HCT116 (cell line): ENCODE measurements around the gene GPC5. TPM values are rescaled to one million over a fixed set of nuclear protein-coding genes. Genes with fewer than 3 reads are reported as not detected.

Experiments used
- ATAC-seq: fragments of 200-7000 bp; cut with Tn5 transposase; 2 replicates; pipeline ENCODE4 v1.9.1; 2020; ENCODE audit warnings: mild to moderate bottlenecking, moderate library complexity
- BruUV-seq: library from RNA; stranded (reverse); fragments of 400-500 nt; replicated peaks from 2 replicates; lab custom pipeline; 2021; lab: Mats Ljungman, UMichigan
- CTCF ChIA-PET: fragments of 300-600 bp; sonication (Branson Sonifier 250); formaldehyde crosslinking; loops from one replicate; lab custom pipeline; 2021; ENCODE audit warnings: antibody characterized with exemption; lab: Charles Lee
- POLR2A ChIA-PET: fragments of 300-600, 350-600 bp; sonication (Branson Sonifier 250); formaldehyde crosslinking; loops from one replicate; lab custom pipeline; 2021; ENCODE audit warnings: antibody characterized with exemption; lab: Charles Lee
- RAD21 ChIA-PET, 2 experiments: fragments of 300-600 bp; sonication (Branson Sonifier 250); formaldehyde crosslinking; loops; one replicate each; lab custom pipeline; 2023; ENCODE audit warnings: low total read pairs in 2 of 2; ENCODE audit not compliant: uncharacterized antibody in 2 of 2, unreplicated experiment in 2 of 2, low non-redundant PET in 1 of 2; lab: Charles Lee
- DNase-seq: peaks from one replicate; pipeline ENCODE4 v3.0.0-alpha.2; 2010; ENCODE audit warnings: low read depth, low spot score
- H2AFZ ChIP-seq: fragments of 200-600 bp; shearing (Covaris generic), sonication (generic); 2 replicates; pipeline ENCODE4 v1.6.1; 2017; ENCODE audit warnings: low read depth, mixed run types, mixed read lengths, antibody characterized with exemption, low read length; ENCODE audit not compliant: poor library complexity, severe bottlenecking
- H3K27ac ChIP-seq: 2 replicates; pipeline ENCODE4 v1.5.1; 2012; ENCODE audit warnings: low read depth, low read length
- H3K27me3 ChIP-seq: fragments of 200-600 bp; sonication (generic); 2 replicates; pipeline ENCODE4 v1.6.1; 2016; ENCODE audit warnings: mixed run types, low read length, mixed read lengths; ENCODE audit not compliant: insufficient read depth
- H3K36me3 ChIP-seq, 2 experiments: fragments of 200-500 bp in 1 of 2; fragments of 200-600 bp in 1 of 2; sonication (Bioruptor generic) in 1 of 2; sonication (generic) in 1 of 2; 2 replicates each; pipeline versions ENCODE4 v1.5.1 to v1.6.1; 2014 to 2016; ENCODE audit warnings: low read length in 2 of 2, inconsistent platforms in 1 of 2, mixed read lengths in 1 of 2, mixed run types in 1 of 2; ENCODE audit not compliant: insufficient read depth in 2 of 2, control insufficient read depth in 1 of 2
- H3K4me1 ChIP-seq, 2 experiments: fragments of 200-600 bp in 1 of 2; sonication (generic) in 1 of 2; 2 replicates each; pipeline versions ENCODE4 v1.5.1 to v1.6.1; 2012 to 2017; ENCODE audit warnings: low read length in 2 of 2, inconsistent platforms in 1 of 2, mild to moderate bottlenecking in 1 of 2, mixed read lengths in 1 of 2, mixed run types in 1 of 2, moderate library complexity in 1 of 2; ENCODE audit not compliant: insufficient read depth in 2 of 2, control insufficient read depth in 1 of 2
- H3K4me2 ChIP-seq: fragments of 200-600 bp; sonication (generic); 2 replicates; pipeline ENCODE4 v1.6.1; 2017; ENCODE audit warnings: mixed run types, low read length, mixed read lengths
- H3K4me3 ChIP-seq, 2 experiments: fragments of 200-600 bp in 1 of 2; sonication (generic) in 1 of 2; replicated peaks in 1 of 2; 2 replicates each; pipeline ENCODE4 v1.5.1; 2011 to 2016; ENCODE audit warnings: low read length in 2 of 2, control low read depth in 1 of 2, low read depth in 1 of 2, mild to moderate bottlenecking in 1 of 2, mixed read lengths in 1 of 2, mixed run types in 1 of 2
- H3K79me2 ChIP-seq: fragments of 200-600 bp; sonication (generic); 2 replicates; pipeline ENCODE4 v1.6.1; 2017; ENCODE audit warnings: mild to moderate bottlenecking, mixed run types, low read length, moderate library complexity, mixed read lengths; ENCODE audit not compliant: insufficient read depth
- H3K9ac ChIP-seq: fragments of 200-600 bp; sonication (generic); 2 replicates; pipeline ENCODE4 v1.6.1; 2016; ENCODE audit warnings: low read length, mixed read lengths
- H3K9me2 ChIP-seq: fragments of 200-600 bp; sonication (generic), shearing (Covaris generic); 2 replicates; pipeline ENCODE4 v1.6.1; 2017; ENCODE audit warnings: mixed run types, mild to moderate bottlenecking, moderate library complexity; ENCODE audit not compliant: insufficient read depth
- H3K9me3 ChIP-seq, 2 experiments: fragments of 200-500 bp in 1 of 2; fragments of 200-600 bp in 1 of 2; sonication (Bioruptor generic) in 1 of 2; sonication (generic) in 1 of 2; 2 replicates each; pipeline ENCODE4 v1.6.1; 2014 to 2017; ENCODE audit warnings: low read length in 2 of 2, mixed read lengths in 2 of 2, inconsistent platforms in 1 of 2, low read depth in 1 of 2, mild to moderate bottlenecking in 1 of 2, mixed run types in 1 of 2, moderate library complexity in 1 of 2; ENCODE audit not compliant: control insufficient read depth in 1 of 2, insufficient read depth in 1 of 2
- H4K20me1 ChIP-seq: fragments of 200-600 bp; sonication (generic), shearing (Covaris generic); 2 replicates; pipeline ENCODE4 v1.6.1; 2017; ENCODE audit warnings: mixed run types, mild to moderate bottlenecking, moderate library complexity; ENCODE audit not compliant: insufficient read depth
- CBX3 ChIP-seq: IDR thresholded peaks from 2 replicates; pipeline ENCODE4 v1.6.1; 2012; ENCODE audit warnings: low read depth
- CEBPB ChIP-seq: IDR thresholded peaks from 2 replicates; pipeline ENCODE4 v1.6.1; 2012; ENCODE audit warnings: low read depth
- EGR1 ChIP-seq: IDR thresholded peaks from 2 replicates; pipeline ENCODE4 v1.6.1; 2012; ENCODE audit warnings: low read depth
- ELF1 ChIP-seq: IDR thresholded peaks from 2 replicates; pipeline ENCODE4 v1.6.1; 2012; ENCODE audit warnings: low read depth, borderline replicate concordance
- POLR2AphosphoS5 ChIP-seq: IDR thresholded peaks from 2 replicates; pipeline ENCODE4 v1.6.1; 2011; ENCODE audit warnings: mild to moderate bottlenecking, low read depth, low read length, moderate library complexity
- SIN3A ChIP-seq: IDR thresholded peaks from 2 replicates; pipeline ENCODE4 v1.6.1; 2012; ENCODE audit warnings: low read depth
- TCF7L2 ChIP-seq: IDR thresholded peaks from 2 replicates; pipeline ENCODE4 v1.7.0; 2011; ENCODE audit warnings: borderline replicate concordance, inconsistent platforms; ENCODE audit not compliant: insufficient read depth, insufficient read length; ENCODE audit errors: extremely low read depth
- YY1 ChIP-seq: IDR thresholded peaks from 2 replicates; pipeline ENCODE4 v1.6.1; 2011; ENCODE audit warnings: low read length, low read depth, moderate library complexity, mild to moderate bottlenecking; ENCODE audit not compliant: insufficient replicate concordance; ENCODE audit errors: extremely low read depth
- intact Hi-C: fragments of 100-400 bp; cut with micrococcal nuclease; formaldehyde crosslinking; loops from 2 replicates; pipeline ENCODE4 v1.10.0; 2022
- total RNA-seq: library from RNA; stranded (reverse); gene quantifications from one replicate; pipeline ENCODE4 v1.2.1, GENCODE V29; 2021; ENCODE audit not compliant: unreplicated experiment
- TF ChIP-seq, protein P1 (sequence below): IDR thresholded peaks from 2 replicates; pipeline ENCODE4 v1.6.1; 2012; ENCODE audit warnings: low read depth
- TF ChIP-seq, protein P2 (sequence below): IDR thresholded peaks from 2 replicates; pipeline ENCODE4 v1.6.1; 2012
- TF ChIP-seq, protein P3 (sequence below), 3 experiments: fragments of 200-600 bp in 1 of 3; sonication (generic) in 1 of 3; IDR thresholded peaks in 2 of 3; conservative IDR thresholded peaks in 1 of 3; 2 replicates each; pipeline ENCODE4 v1.5.1; 2012 to 2017; ENCODE audit warnings: low read depth in 2 of 3, low read length in 2 of 3, antibody characterized with exemption in 1 of 3, borderline replicate concordance in 1 of 3, control low read depth in 1 of 3, mild to moderate bottlenecking in 1 of 3, mixed read lengths in 1 of 3, mixed run types in 1 of 3, moderate library complexity in 1 of 3; ENCODE audit not compliant: insufficient read depth in 1 of 3

The GPC5 gene
- total RNA-seq, 1 experiment from 2014 or later = not detected

DNA sequence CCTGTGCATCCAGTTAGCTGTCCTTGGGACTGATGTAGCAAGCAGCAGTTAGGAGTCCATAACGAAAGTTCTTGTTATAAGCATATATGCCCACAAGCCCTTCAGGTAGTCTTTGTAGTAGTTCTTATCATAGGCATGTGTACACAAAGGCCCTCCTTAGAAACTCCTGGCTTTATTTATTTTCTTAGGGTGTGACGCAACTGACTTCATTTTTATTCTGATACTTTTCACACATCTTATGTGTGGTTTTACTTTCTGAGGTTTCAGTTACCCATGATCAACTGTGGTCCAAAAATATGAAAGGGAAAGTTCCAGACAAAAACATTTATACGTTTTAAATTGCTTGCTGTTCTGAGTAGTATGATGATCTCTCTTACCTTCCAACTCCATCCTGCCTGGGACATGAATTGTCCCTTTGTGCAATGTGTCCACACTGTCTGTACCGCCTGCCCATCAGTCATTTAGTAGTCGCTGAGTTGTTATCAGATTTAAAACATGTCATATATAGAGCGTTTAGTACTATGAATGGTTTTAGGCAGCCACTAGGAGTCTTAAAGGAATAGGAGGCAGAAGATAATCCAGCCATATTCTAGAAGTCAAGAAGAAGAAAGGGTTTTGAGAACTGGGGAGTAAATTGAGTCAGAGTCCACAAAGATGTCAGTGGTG lies 19.4 kb downstream of the GPC5 start:
- intact Hi-C loops = no loop called here
- Histone ChIP-seq H3K27me3 (no peaks in the 10 kb centered on the region), H3K4me2 (no peak overlapping the region), H2AFZ (no peak overlapping the region), H3K27ac (no peak overlapping the region), H3K9ac (no peak overlapping the region)
- CTCF ChIA-PET = no interaction called here
- no peak for ATAC-seq
- POLR2A ChIA-PET = no interaction called here
- no peak for DNase-seq
- TF ChIP-seq SIN3A = no peak
- TF ChIP-seq ELF1 = no peak
- no peak for TF ChIP-seq CEBPB
- TF ChIP-seq POLR2AphosphoS5 = no peak
- no peak for TF ChIP-seq EGR1
- TF ChIP-seq YY1 = no peak
- TF ChIP-seq, protein P1, sequence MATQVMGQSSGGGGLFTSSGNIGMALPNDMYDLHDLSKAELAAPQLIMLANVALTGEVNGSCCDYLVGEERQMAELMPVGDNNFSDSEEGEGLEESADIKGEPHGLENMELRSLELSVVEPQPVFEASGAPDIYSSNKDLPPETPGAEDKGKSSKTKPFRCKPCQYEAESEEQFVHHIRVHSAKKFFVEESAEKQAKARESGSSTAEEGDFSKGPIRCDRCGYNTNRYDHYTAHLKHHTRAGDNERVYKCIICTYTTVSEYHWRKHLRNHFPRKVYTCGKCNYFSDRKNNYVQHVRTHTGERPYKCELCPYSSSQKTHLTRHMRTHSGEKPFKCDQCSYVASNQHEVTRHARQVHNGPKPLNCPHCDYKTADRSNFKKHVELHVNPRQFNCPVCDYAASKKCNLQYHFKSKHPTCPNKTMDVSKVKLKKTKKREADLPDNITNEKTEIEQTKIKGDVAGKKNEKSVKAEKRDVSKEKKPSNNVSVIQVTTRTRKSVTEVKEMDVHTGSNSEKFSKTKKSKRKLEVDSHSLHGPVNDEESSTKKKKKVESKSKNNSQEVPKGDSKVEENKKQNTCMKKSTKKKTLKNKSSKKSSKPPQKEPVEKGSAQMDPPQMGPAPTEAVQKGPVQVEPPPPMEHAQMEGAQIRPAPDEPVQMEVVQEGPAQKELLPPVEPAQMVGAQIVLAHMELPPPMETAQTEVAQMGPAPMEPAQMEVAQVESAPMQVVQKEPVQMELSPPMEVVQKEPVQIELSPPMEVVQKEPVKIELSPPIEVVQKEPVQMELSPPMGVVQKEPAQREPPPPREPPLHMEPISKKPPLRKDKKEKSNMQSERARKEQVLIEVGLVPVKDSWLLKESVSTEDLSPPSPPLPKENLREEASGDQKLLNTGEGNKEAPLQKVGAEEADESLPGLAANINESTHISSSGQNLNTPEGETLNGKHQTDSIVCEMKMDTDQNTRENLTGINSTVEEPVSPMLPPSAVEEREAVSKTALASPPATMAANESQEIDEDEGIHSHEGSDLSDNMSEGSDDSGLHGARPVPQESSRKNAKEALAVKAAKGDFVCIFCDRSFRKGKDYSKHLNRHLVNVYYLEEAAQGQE = no peak
- TF ChIP-seq, protein P2, sequence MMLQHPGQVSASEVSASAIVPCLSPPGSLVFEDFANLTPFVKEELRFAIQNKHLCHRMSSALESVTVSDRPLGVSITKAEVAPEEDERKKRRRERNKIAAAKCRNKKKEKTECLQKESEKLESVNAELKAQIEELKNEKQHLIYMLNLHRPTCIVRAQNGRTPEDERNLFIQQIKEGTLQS = no peak
- no peak for TF ChIP-seq CBX3
- TF ChIP-seq, protein P3, sequence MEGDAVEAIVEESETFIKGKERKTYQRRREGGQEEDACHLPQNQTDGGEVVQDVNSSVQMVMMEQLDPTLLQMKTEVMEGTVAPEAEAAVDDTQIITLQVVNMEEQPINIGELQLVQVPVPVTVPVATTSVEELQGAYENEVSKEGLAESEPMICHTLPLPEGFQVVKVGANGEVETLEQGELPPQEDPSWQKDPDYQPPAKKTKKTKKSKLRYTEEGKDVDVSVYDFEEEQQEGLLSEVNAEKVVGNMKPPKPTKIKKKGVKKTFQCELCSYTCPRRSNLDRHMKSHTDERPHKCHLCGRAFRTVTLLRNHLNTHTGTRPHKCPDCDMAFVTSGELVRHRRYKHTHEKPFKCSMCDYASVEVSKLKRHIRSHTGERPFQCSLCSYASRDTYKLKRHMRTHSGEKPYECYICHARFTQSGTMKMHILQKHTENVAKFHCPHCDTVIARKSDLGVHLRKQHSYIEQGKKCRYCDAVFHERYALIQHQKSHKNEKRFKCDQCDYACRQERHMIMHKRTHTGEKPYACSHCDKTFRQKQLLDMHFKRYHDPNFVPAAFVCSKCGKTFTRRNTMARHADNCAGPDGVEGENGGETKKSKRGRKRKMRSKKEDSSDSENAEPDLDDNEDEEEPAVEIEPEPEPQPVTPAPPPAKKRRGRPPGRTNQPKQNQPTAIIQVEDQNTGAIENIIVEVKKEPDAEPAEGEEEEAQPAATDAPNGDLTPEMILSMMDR (IDR thresholded peaks at IDR 0.05 in 2 of 3, conservative IDR thresholded peaks at IDR 0.05 in 1 of 3; ENCODE audit: borderline replicate concordance in 1 of 3, insufficient read depth in 1 of 3, low read depth in 2 of 3, low read length in 2 of 3) = no peak
- TF ChIP-seq TCF7L2 = no peak
- TF ChIP-seq, all 23 proteins: peak for 0
- RAD21 ChIA-PET = no interaction called here
- Histone ChIP-seq H3K9me3 (no peaks in the 10 kb centered on the region), H3K4me1 (no peaks in the 10 kb centered on the region), H3K9me2 (no peaks in the 10 kb centered on the region), H4K20me1 (no peaks in the 10 kb centered on the region), H3K79me2 (no peaks in the 10 kb centered on the region), H3K4me3 (no peak overlapping the region), H3K36me3 (no peaks in the 10 kb centered on the region)
- BruUV-seq = no TSS peak
